ENCODE data around the gene FCGR3A.
"Not testable (repeated sequence)": the region's sequence is repeated elsewhere in the genome, so short reads cannot be mapped to it uniquely, and the experiment has no call there.

DNA sequence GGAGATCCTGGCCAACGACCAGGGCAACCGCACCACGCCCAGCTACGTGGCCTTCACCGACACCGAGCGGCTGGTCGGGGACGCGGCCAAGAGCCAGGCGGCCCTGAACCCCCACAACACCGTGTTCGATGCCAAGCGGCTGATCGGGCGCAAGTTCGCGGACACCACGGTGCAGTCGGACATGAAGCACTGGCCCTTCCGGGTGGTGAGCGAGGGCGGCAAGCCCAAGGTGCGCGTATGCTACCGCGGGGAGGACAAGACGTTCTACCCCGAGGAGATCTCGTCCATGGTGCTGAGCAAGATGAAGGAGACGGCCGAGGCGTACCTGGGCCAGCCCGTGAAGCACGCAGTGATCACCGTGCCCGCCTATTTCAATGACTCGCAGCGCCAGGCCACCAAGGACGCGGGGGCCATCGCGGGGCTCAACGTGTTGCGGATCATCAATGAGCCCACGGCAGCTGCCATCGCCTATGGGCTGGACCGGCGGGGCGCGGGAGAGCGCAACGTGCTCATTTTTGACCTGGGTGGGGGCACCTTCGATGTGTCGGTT, 24.8 kb downstream of the FCGR3A start:
- not testable (repeated sequence) for TF ChIP-seq EZH2 (IDR thresholded peaks at IDR 0.05; ENCODE audit: insufficient read depth, poor library complexity, severe bottlenecking); EZH2phosphoT487 (IDR thresholded peaks at IDR 0.05; ENCODE audit: insufficient read depth, low read depth)
